Activated CD4-positive, alpha-beta T cell treated with anti-CD3 and anti-CD28 coated beads, Interleukin-2, amount 10 ng/mL, durations not matched to agents 7 days and 5 days (primary cell): Measurements from ENCODE around the gene TMEM220. TPM values are rescaled to one million over a fixed set of nuclear protein-coding genes. Genes with fewer than 3 reads are reported as not detected.
"Not testable (repeated sequence)": the region's sequence is repeated elsewhere in the genome, so short reads cannot be mapped to it uniquely, and the experiment has no call there.

Experiments
- CTCF ChIA-PET: fragments of 350-600 bp; sonication (Branson Sonifier 250); formaldehyde crosslinking; loops from one replicate; lab custom pipeline; 2021; ENCODE audit warnings: antibody characterized with exemption; lab: Charles Lee
- POLR2A ChIA-PET: fragments of 350-600 bp; sonication (Branson Sonifier 250); formaldehyde crosslinking; loops from one replicate; lab custom pipeline; 2021; ENCODE audit warnings: antibody characterized with exemption; lab: Charles Lee
- DNase-seq: peaks from one replicate; pipeline ENCODE4 v3.0.0-alpha.2; 2020
- H3K27ac Mint-ChIP-seq: one replicate; pipeline ENCODE4 v1.8.0; 2021; ENCODE audit warnings: mild to moderate bottlenecking, moderate library complexity, mixed read lengths
- H3K27me3 Mint-ChIP-seq: one replicate; pipeline ENCODE4 v1.8.0; 2021; ENCODE audit warnings: mixed read lengths
- H3K36me3 Mint-ChIP-seq: one replicate; pipeline ENCODE4 v1.8.0; 2021; ENCODE audit warnings: low read depth, mixed read lengths
- H3K4me1 Mint-ChIP-seq: one replicate; pipeline ENCODE4 v1.8.0; 2021; ENCODE audit warnings: mixed read lengths
- H3K4me3 Mint-ChIP-seq: one replicate; pipeline ENCODE4 v1.8.0; 2021; ENCODE audit warnings: mild to moderate bottlenecking, moderate library complexity, mixed read lengths
- H3K9me3 Mint-ChIP-seq: one replicate; pipeline ENCODE4 v1.8.0; 2021; ENCODE audit warnings: mixed read lengths
- total RNA-seq, 2 experiments: library from RNA; stranded (reverse); gene quantifications; one replicate each; pipeline ENCODE4 v1.2.3, GENCODE V29; 2021

The TMEM220 gene
- total RNA-seq, 2 experiments from 2014 or later, result 0.42 to 0.50 TPM

DNA sequence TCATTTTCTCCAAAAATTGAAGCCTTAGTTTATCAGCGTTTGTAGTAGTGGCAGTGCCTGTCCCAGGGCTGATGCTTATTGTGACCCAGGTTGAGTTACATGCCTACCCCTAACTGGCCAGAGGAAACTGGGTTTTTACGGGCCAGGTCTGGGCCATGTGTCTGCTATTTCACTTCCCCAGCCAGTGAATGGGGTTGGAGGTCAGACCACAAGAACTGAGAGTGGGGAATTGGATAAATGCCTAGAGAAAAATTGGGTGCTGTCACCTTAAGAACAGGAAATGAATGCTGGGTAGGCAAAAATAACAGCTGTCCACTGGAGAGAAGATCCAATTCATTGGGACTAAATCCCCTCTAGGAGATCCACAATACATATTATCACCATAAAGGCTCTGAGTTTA lies 27.2 kb downstream of the TMEM220 start:
- H3K4me1 Mint-ChIP-seq, result peaks cover 60% of the 10 kb centered on the region
- ChIA-PET CTCF (interaction anchor here (1.4 kb wide), 1 partner anchor 56 kb away, joined by 3 read pairs; no protein-coding TSS in a partner anchor), POLR2A (no interaction called here)
- peaks cover 39% of the 10 kb centered on the region for H3K36me3 Mint-ChIP-seq
- no peaks in the 10 kb centered on the region for H3K27me3 Mint-ChIP-seq
- peak overlapping the region; percentile 20 for H3K4me3 Mint-ChIP-seq
- no peak for DNase-seq
- H3K9me3 Mint-ChIP-seq, result no peaks in the 10 kb centered on the region
- peak overlapping the region; percentile 80 for H3K27ac Mint-ChIP-seq

DNA sequence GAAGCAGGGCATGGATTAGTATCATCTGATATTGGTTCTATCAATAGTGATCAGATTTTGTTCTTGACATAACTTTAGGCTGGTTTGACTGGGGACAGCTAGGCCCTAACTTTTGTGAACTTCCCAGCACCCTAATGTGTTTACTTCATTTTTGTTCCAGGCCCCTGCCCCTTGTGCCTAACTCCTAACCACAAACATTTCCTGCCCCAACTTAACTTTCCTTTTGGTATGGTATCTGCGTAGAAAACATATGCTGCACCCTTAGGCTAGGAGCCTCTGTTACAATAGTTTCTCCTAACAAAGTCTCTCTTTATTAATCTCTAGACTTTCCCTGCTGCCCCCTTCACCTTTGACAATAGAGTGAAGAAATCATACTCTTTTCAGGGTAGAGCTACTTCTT lies 30.0 kb downstream of the TMEM220 start:
- Mint-ChIP-seq H3K4me1 (peaks cover 62% of the 10 kb centered on the region), H3K36me3 (peaks cover 32% of the 10 kb centered on the region), H3K9me3 (no peaks in the 10 kb centered on the region), H3K4me3 (peak overlapping the region; percentile 64), H3K27ac (peak overlapping the region; percentile 92), H3K27me3 (no peaks in the 10 kb centered on the region)
- ChIA-PET POLR2A (no interaction called here), CTCF (interaction anchor here (0.7 to 1.8 kb wide), 3 partner anchors 20 to 368 kb away, joined by 3 to 8 read pairs (median 3); no protein-coding TSS in a partner anchor)
- peak; percentile 56 for DNase-seq

DNA sequence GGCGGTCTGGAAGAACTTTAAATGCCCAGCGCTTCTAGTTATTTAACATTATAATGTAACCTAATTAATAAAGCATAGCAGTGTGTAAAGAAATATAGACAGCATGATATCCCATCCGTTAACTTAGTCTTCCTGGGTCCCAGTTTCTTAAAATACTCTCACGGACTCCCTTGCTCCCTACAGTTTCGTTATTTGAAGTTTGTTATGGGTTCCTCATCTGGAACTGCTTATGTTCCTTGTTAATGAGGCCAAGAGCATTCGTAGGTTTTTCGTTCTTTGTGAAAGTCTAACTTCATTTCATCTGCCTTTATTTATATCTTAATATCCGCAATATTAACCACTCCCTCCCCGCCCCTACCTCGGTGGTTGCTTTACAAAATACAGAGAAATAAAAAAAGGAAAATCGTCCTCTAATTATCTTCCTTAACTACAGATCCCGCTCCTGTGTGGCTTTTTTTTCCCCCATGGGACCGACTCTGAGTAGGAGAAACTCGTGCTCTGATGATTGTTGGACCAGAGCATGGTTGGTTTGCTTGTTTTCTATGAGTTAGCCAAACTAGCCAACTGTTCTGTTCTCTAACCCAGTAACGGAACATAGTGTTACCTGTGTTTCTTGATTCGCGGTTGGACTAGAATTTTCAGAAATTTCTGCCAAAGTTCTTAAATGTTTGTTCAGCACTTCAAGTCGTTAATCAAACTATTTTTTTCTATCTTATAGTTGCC lies 31.6 kb downstream of the TMEM220 start:
- Mint-ChIP-seq H3K4me1 (peaks cover 57% of the 10 kb centered on the region), H3K4me3 (peak overlapping the region; percentile 97), H3K27ac (peak overlapping the region; percentile 95), H3K36me3 (peaks cover 39% of the 10 kb centered on the region), H3K27me3 (no peaks in the 10 kb centered on the region), H3K9me3 (no peaks in the 10 kb centered on the region)
- CTCF ChIA-PET, result no interaction called here
- POLR2A ChIA-PET, result no interaction called here
- DNase-seq, result no peak

GRCh38 chr17:10697092-10698081 lies 32.4 kb downstream of the TMEM220 start, which contains the start of the genes ADPRM and SCO1:
Gene ADPRM, plus strand, starts transcription at chr17:10697594. Its CDS starts 7,333 bp downstream, at chr17:10704927.
Gene SCO1, minus strand, starts transcription at chr17:10697533. Its CDS starts 26 bp downstream, at chr17:10697507.
- peak within 1 kb of the TSS; percentile 97 for H3K4me3 Mint-ChIP-seq
- H3K9me3 Mint-ChIP-seq, result no peaks in the 10 kb centered on the region
- peaks cover 41% of the 10 kb centered on the region for H3K36me3 Mint-ChIP-seq
- CTCF ChIA-PET, result interaction anchor here (0.7 to 1.8 kb wide), 3 partner anchors 16 to 1257 kb away, joined by 3 to 6 read pairs (median 3); no protein-coding TSS in a partner anchor
- peak within 1 kb of the TSS; percentile 95 for H3K27ac Mint-ChIP-seq
- DNase-seq, result peak; percentile 93
- H3K27me3 Mint-ChIP-seq, result no peaks in the 10 kb centered on the region
- peaks cover 57% of the 10 kb centered on the region for H3K4me1 Mint-ChIP-seq
- POLR2A ChIA-PET, result no interaction called here

GRCh38 chr17:10695875-10696407 lies 33.9 kb downstream of the TMEM220 start:
- H3K9me3 Mint-ChIP-seq, POLR2A ChIA-PET, H3K27me3 Mint-ChIP-seq, DNase-seq: not testable (repeated sequence)
- H3K4me1 Mint-ChIP-seq, result peaks cover 50% of the 10 kb centered on the region
- CTCF ChIA-PET, result interaction anchor here (0.6 to 1.8 kb wide), 3 partner anchors 8 to 1258 kb away, joined by 3 to 6 read pairs (median 3); no protein-coding TSS in a partner anchor
- peak overlapping the region; percentile 97 for H3K4me3 Mint-ChIP-seq
- peaks cover 43% of the 10 kb centered on the region for H3K36me3 Mint-ChIP-seq
- peak overlapping the region; percentile 46 for H3K27ac Mint-ChIP-seq

DNA sequence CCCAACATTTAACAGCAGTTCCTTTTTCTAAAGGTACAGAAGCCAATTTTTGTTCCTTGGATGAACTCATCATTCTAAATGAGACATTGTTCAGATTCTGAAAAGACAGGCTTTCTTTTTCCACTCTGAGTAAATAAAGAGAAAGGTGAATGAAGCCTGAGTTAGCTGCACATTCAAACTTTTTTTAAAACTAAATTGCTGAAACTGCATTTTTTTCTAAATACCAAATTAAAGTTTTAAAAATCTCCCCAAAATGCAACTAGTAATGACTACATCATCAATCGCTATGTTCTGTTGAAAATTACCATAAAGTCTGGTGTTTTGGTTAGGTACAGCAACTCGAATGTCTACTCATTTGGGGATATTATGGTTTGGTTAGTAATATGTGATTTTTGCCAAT lies 42.3 kb downstream of the TMEM220 start:
- Mint-ChIP-seq H3K27ac (no peak overlapping the region), H3K27me3 (no peaks in the 10 kb centered on the region), H3K9me3 (no peaks in the 10 kb centered on the region), H3K4me1 (peaks cover 27% of the 10 kb centered on the region), H3K36me3 (peaks cover 61% of the 10 kb centered on the region), H3K4me3 (no peak overlapping the region)
- POLR2A ChIA-PET, result no interaction called here
- CTCF ChIA-PET, result interaction anchor here (0.6 kb wide), 1 partner anchor 9 kb away, joined by 3 read pairs; no protein-coding TSS in a partner anchor
- DNase-seq, result no peak

DNA sequence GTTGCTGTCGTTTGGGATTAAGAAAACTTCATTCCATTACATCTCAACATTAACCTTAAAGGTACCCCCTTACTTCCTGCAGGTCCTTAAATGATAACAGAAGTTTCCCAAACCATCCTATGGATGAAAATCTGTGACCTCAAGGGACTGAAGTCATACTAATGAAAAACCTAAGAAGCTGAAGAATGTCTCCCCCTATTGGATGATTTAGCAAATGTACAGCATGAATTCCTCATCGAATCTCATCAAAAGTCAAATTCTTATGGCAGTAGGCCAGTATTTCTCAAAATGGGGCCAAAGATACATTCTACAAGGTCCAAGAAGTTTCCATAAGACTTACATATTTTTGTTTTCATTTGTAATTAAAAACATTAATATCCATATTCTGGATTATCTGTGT lies 46.0 kb downstream of the TMEM220 start:
- Mint-ChIP-seq H3K4me1 (peaks cover 7% of the 10 kb centered on the region), H3K4me3 (no peak overlapping the region), H3K9me3 (no peaks in the 10 kb centered on the region), H3K36me3 (peaks cover 51% of the 10 kb centered on the region), H3K27me3 (no peaks in the 10 kb centered on the region), H3K27ac (no peak overlapping the region)
- no peak for DNase-seq
- ChIA-PET CTCF (interaction anchor here (1.0 kb wide), 1 partner anchor 10 kb away, joined by 6 read pairs; no protein-coding TSS in a partner anchor), POLR2A (no interaction called here)

DNA sequence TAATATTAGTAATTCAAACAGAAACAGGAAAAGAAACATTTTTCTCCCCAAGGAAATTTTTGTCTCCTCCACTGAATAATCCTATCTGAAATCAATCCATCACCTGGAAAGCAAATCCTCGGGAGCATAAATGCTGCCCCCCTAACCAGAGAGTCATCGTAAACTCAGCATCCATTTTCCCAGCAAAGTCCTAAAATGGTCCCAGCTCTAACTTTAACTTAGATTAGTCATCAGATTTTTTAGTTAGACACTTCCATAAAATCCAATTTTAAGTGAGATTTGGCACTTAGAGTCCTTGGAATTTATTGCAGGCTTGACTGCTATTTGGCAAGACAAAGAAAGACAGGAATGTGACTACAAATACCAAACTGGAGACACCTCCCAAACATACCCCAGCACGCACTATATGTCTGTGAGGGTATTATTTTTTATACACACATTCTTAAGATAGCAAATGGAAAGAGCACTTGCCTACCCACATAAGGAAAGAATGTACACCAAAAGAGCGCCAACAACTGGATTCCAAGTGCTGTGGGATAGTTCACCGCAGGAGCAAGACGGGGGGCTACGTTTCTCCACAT lies 47.9 kb downstream of the TMEM220 start:
- ChIA-PET CTCF (interaction anchor here (1.8 kb wide), 1 partner anchor 14 kb away, joined by 6 read pairs; no protein-coding TSS in a partner anchor), POLR2A (no interaction called here)
- Mint-ChIP-seq H3K27me3 (no peaks in the 10 kb centered on the region), H3K4me1 (no peaks in the 10 kb centered on the region), H3K4me3 (no peak overlapping the region), H3K9me3 (no peaks in the 10 kb centered on the region), H3K27ac (no peak overlapping the region), H3K36me3 (peaks cover 52% of the 10 kb centered on the region)
- no peak for DNase-seq

DNA sequence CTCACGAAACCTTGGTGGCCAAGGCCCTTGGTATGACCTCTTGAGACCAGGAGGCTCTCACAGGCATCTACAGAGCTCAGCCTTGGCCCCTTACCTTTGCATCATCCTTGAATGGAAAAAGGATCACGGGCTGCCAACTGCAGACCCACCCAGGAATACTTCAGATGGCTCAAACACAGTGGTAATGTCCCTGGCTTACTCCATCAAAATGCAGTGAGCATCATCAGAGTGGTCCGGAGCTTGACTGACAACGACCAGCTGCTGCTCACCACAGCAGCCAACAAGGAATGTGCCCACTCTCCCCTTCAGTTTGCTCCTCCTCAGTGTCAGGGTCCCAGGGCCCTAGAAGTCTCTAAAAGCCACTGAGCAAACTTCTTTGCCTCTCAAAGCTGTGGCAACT lies 55.1 kb downstream of the TMEM220 start:
- H3K27me3 Mint-ChIP-seq, result no peaks in the 10 kb centered on the region
- no peaks in the 10 kb centered on the region for H3K9me3 Mint-ChIP-seq
- CTCF ChIA-PET, result interaction anchor here (1.6 kb wide), 1 partner anchor 44 kb away, joined by 3 read pairs; no protein-coding TSS in a partner anchor
- POLR2A ChIA-PET, result no interaction called here
- DNase-seq, result no peak
- no peak overlapping the region for H3K4me3 Mint-ChIP-seq
- no peaks in the 10 kb centered on the region for H3K4me1 Mint-ChIP-seq
- H3K27ac Mint-ChIP-seq, result no peak overlapping the region
- peaks cover 11% of the 10 kb centered on the region for H3K36me3 Mint-ChIP-seq

GRCh38 chr17:10673312-10673711 lies 56.5 kb downstream of the TMEM220 start:
- Mint-ChIP-seq H3K4me1 (no peaks in the 10 kb centered on the region), H3K9me3 (no peaks in the 10 kb centered on the region), H3K36me3 (peaks cover 8% of the 10 kb centered on the region), H3K27me3 (no peaks in the 10 kb centered on the region), H3K4me3 (no peak overlapping the region), H3K27ac (no peak overlapping the region)
- ChIA-PET POLR2A (no interaction called here), CTCF (interaction anchor here (1.0 kb wide), 1 partner anchor 19 kb away, joined by 3 read pairs; no protein-coding TSS in a partner anchor)
- no peak for DNase-seq

GRCh38 chr17:10668775-10669174 lies 61.0 kb downstream of the TMEM220 start:
- H3K4me1 Mint-ChIP-seq, result no peaks in the 10 kb centered on the region
- H3K27me3 Mint-ChIP-seq, result no peaks in the 10 kb centered on the region
- no peaks in the 10 kb centered on the region for H3K36me3 Mint-ChIP-seq
- no peaks in the 10 kb centered on the region for H3K9me3 Mint-ChIP-seq
- no peak for DNase-seq
- CTCF ChIA-PET, result no interaction called here
- no peak overlapping the region for H3K27ac Mint-ChIP-seq
- no peak overlapping the region for H3K4me3 Mint-ChIP-seq
- POLR2A ChIA-PET, result no interaction called here

DNA sequence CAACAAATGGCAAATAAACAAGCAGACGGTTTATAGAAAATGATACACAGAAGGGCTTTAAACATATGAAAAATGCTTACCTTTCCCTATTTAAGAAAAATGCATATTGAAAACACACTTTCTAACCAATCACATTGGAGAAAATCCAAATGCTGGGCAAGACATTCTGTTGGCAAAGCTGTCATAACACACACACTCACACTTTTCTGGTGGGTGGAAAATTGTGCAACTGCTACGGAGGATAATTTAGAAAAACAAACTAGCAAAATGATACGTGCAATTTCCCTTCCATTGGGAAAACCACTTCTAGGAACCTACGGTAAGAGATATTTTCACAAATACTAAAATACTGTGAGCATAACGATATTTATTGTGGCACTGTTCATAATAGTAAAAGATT lies 62.9 kb downstream of the TMEM220 start:
- CTCF ChIA-PET, result no interaction called here
- DNase-seq, result no peak
- Mint-ChIP-seq H3K9me3 (no peaks in the 10 kb centered on the region), H3K27me3 (no peaks in the 10 kb centered on the region), H3K36me3 (no peaks in the 10 kb centered on the region), H3K27ac (no peak overlapping the region), H3K4me3 (no peak overlapping the region), H3K4me1 (no peaks in the 10 kb centered on the region)
- POLR2A ChIA-PET, result no interaction called here
